ENCODE results near the gene C1QTNF2.

DNA sequence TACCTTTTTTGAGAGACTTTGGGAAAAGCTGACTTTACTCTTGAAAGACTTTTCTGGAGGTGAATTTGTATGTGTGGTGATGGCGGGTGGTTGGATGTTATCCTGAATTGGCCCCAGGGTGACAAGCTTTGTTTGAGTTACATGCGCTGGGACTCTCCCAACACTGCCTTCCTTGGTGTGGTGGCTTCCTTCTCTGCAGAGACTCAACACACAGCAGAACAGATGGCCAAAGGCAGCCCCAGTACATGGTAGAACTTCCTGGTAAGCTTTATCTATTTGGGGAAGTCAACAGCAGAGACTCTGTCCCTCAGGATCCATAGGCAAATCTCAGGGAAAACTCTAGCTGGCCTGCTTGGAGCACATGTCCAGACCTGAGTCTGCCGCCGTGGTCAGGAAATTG lies 18.1 kb downstream of the C1QTNF2 start:
- TF ChIP-seq, protein P1, sequence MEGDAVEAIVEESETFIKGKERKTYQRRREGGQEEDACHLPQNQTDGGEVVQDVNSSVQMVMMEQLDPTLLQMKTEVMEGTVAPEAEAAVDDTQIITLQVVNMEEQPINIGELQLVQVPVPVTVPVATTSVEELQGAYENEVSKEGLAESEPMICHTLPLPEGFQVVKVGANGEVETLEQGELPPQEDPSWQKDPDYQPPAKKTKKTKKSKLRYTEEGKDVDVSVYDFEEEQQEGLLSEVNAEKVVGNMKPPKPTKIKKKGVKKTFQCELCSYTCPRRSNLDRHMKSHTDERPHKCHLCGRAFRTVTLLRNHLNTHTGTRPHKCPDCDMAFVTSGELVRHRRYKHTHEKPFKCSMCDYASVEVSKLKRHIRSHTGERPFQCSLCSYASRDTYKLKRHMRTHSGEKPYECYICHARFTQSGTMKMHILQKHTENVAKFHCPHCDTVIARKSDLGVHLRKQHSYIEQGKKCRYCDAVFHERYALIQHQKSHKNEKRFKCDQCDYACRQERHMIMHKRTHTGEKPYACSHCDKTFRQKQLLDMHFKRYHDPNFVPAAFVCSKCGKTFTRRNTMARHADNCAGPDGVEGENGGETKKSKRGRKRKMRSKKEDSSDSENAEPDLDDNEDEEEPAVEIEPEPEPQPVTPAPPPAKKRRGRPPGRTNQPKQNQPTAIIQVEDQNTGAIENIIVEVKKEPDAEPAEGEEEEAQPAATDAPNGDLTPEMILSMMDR (IDR thresholded peaks at IDR 0.05 in 4 of 5, conservative IDR thresholded peaks at IDR 0.05 in 1 of 5), result no peak
- TF ChIP-seq POLR2A (IDR thresholded peaks at IDR 0.05), result no peak

Measured in gastrocnemius medialis (tissue), 4 donors.